ENCODE data around the gene ANXA11.

Gene ANXA11

DNA sequence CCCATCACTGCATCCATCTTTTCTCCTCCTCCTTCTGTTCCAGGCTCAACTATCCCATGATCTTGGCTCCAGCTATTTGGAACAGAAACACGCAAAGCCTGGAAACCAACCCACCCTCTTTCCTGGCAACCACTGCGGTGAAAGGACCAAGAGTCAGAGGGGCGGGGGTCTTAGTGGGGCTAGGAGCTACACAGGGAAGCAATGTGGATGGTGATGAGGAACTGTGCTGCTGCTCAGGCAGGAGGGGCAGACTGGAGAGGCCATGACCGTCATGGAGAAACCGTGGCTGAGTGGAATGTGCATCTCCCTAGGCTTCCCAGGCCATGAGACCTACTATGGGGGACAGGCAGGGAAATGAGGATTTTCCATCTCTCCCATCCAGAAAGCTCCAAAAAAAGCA, 47.2 kb downstream of the ANXA11 start:
- TF ChIP-seq, protein P1, sequence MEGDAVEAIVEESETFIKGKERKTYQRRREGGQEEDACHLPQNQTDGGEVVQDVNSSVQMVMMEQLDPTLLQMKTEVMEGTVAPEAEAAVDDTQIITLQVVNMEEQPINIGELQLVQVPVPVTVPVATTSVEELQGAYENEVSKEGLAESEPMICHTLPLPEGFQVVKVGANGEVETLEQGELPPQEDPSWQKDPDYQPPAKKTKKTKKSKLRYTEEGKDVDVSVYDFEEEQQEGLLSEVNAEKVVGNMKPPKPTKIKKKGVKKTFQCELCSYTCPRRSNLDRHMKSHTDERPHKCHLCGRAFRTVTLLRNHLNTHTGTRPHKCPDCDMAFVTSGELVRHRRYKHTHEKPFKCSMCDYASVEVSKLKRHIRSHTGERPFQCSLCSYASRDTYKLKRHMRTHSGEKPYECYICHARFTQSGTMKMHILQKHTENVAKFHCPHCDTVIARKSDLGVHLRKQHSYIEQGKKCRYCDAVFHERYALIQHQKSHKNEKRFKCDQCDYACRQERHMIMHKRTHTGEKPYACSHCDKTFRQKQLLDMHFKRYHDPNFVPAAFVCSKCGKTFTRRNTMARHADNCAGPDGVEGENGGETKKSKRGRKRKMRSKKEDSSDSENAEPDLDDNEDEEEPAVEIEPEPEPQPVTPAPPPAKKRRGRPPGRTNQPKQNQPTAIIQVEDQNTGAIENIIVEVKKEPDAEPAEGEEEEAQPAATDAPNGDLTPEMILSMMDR (IDR thresholded peaks at IDR 0.05; ENCODE audit: low read depth, low read length), result no peak
- TF ChIP-seq MYC (IDR thresholded peaks at IDR 0.05; ENCODE audit: low read depth, low read length), result no peak
- TF ChIP-seq, protein P2, sequence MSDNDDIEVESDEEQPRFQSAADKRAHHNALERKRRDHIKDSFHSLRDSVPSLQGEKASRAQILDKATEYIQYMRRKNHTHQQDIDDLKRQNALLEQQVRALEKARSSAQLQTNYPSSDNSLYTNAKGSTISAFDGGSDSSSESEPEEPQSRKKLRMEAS (IDR thresholded peaks at IDR 0.05; ENCODE audit: low read depth, low read length), result no peak
- TF ChIP-seq POLR2A (IDR thresholded peaks at IDR 0.05; ENCODE audit: extremely low read depth, insufficient read length), result no peak
- no peak for DNase-seq (ENCODE audit: low read depth)
- H3K4me3 ChIP-seq (ENCODE audit: low read depth, low read length), result no peak overlapping the region

DNA sequence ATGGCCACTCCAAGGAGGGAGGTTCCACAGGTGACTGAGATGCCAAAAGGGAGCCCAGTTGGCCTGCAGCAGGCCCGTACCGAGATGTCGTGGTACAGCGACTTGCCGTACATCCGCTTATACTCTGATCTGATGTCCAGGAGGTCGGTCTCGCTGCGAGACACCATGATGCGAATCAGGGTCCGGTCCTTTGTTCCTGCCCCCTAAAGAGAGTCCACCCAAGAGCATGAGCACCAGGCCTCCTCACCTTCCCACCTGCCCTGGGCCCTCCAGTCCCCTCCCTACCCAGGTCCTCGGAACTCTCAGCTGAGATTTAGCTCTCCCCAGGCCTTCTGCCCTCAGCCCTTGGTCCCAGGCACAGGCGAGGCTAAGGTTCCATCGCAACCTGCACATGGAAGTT, 47.8 kb downstream of the ANXA11 start:
- TF ChIP-seq, protein P2 (IDR thresholded peaks at IDR 0.05; ENCODE audit: low read depth, low read length), result no peak
- TF ChIP-seq POLR2A (IDR thresholded peaks at IDR 0.05; ENCODE audit: extremely low read depth, insufficient read length) (no peak), MYC (IDR thresholded peaks at IDR 0.05; ENCODE audit: low read depth, low read length) (no peak)
- TF ChIP-seq, protein P1 (IDR thresholded peaks at IDR 0.05; ENCODE audit: low read depth, low read length), result no peak
- H3K4me3 ChIP-seq (ENCODE audit: low read depth, low read length), result no peak overlapping the region

DNA sequence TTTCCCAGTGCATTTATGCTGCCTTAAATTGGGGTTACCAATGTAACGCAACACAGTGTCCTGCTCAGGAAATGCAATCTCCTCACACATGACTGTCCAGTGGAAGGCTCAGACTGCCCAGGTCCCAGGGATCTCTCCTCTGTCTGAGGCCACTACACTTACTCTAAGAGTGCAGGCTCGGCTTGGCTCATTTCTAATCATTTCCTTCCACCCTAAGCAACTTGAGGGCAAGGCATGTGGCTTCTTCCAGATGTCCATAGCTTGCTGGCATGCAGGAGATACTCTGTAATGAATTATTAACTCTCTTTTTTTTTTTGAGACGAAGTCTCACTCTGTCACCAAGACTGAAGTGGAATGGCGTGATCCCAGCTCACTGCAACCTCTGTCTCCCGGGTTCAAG, 49.1 kb downstream of the ANXA11 start:
- TF ChIP-seq, protein P2 (IDR thresholded peaks at IDR 0.05; ENCODE audit: low read depth, low read length), result no peak
- TF ChIP-seq MYC (IDR thresholded peaks at IDR 0.05; ENCODE audit: low read depth, low read length) (no peak), POLR2A (IDR thresholded peaks at IDR 0.05; ENCODE audit: extremely low read depth, insufficient read length) (no peak)
- TF ChIP-seq, protein P1 (IDR thresholded peaks at IDR 0.05; ENCODE audit: low read depth, low read length), result no peak
- H3K4me3 ChIP-seq (ENCODE audit: low read depth, low read length), result no peak overlapping the region
- no peak for DNase-seq (ENCODE audit: low read depth)

More for the DNA sequence above, 47.8 kb downstream of the ANXA11 start:
- no peak for DNase-seq (ENCODE audit: low read depth)

DNA sequence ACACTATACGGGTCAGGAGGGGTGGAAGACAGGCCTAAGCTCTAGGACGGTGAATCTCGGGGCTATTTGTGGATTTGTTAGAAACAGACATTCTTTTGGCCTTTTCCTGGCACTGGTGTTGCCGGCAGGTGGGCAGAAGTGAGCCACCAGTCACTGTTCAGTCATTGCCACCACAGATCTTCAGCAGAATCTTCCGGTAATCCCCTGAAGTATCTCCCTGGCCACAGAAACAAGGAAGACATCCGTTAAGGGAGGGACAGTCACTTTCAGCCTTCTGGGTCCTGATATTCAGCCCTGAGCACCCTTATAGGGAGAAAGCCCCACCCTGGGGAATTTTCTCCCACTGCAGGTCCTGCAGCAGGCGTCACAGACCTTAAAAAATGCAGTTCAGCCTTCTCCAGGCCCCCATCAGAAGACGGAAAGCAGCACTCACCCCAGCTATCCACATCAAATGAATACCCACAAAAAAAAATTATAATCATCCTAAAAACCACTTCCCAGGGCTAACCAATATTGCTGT, 49.6 kb downstream of the ANXA11 start:
- TF ChIP-seq, protein P1 (IDR thresholded peaks at IDR 0.05; ENCODE audit: low read depth, low read length), result no peak
- TF ChIP-seq, protein P2 (IDR thresholded peaks at IDR 0.05; ENCODE audit: low read depth, low read length), result no peak
- no peak for TF ChIP-seq POLR2A (IDR thresholded peaks at IDR 0.05; ENCODE audit: extremely low read depth, insufficient read length)
- TF ChIP-seq MYC (IDR thresholded peaks at IDR 0.05; ENCODE audit: low read depth, low read length), result no peak
- no peak overlapping the region for H3K4me3 ChIP-seq (ENCODE audit: low read depth, low read length)
- no peak for DNase-seq (ENCODE audit: low read depth)

DNA sequence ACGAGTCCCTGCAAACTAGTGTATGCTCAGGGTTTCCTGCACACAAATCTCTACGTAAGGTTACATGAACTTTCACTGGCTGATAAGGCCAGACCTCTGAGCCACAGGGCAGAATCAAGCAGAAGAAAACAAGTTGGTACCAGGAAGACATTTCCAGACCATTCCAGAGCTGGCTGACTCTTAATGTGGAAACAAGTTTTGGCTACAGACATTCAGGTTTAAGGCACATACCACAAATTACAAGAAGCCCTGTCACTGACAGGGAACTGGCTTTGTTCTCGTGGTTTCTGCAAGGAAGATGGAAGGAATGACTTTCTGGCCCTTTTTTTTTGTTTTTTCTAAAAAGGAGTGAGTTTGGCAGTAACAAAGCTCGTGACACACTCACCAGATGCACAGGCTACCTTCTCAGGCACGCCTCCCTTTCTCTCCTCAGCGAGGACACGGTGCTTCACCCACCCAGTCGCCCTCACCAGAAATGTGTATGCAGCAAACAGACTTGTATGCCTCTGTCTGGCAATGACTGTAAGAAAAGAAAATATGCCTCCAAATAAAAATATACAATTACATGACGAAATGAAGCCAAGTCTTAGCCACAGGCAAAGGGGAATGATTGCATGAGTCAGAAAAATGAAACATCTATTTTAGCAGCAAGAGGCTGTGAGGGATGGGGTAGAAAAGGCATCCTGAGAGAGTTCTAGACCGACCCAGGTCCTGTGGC, 50.2 kb downstream of the ANXA11 start:
- TF ChIP-seq MYC (IDR thresholded peaks at IDR 0.05; ENCODE audit: low read depth, low read length), result no peak
- TF ChIP-seq, protein P1 (IDR thresholded peaks at IDR 0.05; ENCODE audit: low read depth, low read length), result no peak
- no peak overlapping the region for H3K4me3 ChIP-seq (ENCODE audit: low read depth, low read length)
- no peak for DNase-seq (ENCODE audit: low read depth)
